HG03095 (cell line): ENCODE measurements around the gene IL17REL.

Experiments used
- ATAC-seq: cut with Tn5 transposase; IDR thresholded peaks from one replicate; pipeline ENCODE4 v1.9.1; 2021; ENCODE audit warnings: moderate library complexity; ENCODE audit not compliant: unreplicated experiment

The IL17REL gene

DNA sequence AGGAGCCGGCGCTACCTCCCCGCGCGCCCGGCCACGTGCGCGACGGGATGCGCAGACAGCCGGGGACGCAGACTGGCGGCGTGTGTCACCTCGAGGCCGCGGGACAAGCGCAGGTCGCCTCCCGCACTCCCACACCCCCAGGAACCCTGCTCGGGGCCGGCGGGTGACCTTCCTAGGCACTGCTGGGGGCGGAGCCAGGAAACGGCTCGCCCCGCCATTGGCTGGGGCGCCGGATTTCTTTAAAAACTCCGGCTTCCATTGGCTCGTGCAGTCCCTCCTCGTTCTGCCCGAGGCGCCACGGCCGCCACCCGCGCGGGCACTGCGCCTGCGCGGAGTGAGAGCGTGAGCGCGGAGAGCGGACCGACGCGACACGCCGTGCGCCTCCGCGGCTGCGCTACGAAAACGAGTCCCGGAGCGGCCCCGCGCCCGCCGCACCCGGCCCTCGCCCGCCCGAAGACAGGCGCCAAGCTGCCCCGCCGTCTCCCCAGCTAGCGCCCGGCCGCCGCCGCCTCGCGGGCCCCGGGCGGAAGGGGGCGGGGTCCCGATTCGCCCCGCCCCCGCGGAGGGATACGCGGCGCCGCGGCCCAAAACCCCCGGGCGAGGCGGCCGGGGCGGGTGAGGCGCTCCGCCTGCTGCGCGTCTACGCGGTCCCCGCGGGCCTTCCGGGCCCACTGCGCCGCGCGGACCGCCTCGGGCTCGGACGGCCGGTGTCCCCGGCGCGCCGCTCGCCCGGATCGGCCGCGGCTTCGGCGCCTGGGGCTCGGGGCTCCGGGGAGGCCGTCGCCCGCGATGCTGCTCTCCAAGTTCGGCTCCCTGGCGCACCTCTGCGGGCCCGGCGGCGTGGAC, 52.2 kb downstream of the IL17REL start, which contains the start of gene PIM3:
Gene PIM3, plus strand, starts transcription at position 614 of the 846 bp plus-strand sequence. Its CDS starts 176 bp downstream, at position 790.
- ATAC-seq: peak; percentile 52

DNA sequence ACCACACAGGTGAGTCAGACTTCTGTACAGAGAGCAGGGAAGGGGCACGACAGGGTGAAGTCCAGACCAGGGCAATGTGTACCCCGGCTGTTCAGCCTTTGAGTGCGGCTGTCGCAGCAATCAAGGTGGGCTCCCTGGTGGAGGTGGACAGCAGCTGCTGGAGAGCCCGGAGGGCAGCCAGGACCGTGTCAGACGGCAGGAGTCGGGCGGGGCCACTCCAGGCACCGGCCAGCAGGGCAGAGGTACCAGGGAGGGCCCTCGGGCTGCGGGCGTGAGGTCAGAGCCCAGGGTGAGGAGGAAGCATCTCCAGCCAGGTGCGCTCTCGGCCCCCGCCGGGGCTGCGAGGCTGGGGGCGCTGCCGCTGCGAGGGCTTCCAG, 52.8 kb downstream of the IL17REL start:
- peak; percentile 5 for ATAC-seq

DNA sequence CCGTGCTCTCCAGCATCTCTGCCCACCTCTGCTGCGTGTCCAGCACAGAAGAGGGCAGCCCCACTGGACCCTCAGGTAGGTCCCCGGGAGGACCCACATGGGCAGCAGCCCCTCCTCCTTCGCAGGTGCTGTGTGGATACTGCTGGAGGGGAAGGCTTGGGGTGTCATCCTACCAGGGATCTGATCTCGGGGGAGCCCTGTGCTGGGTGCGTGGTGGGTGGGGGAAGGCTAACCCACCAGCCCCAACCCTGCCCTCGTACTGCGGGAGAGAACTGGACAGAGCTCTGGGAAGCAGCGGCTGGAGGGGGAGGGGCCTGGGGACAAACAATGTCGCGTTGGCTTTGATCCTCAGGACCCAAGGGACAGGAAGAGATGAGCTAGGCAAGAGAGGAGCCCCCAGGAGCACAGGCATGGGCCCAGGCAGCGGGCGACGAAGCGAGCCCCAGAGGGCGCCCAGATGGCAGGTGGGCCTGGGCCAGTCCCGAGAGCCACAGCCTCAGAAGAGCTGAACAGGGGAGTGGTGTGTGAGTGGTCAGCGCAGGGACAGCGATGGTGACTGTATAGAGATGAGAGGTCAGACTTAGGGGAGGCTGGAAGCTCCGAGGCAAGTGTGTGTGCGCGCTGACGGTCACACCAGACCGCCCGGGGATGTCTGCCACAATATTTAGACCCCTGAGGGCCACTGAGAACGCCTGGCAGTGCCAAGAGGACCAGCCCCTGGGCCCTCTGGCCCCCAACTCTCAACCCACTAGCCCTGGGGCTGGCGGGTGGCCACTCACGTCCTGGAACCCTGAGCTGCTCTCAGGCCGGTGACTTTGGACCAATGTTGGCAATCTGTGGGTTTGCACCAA, 53.4 kb downstream of the IL17REL start:
- ATAC-seq: no peak

DNA sequence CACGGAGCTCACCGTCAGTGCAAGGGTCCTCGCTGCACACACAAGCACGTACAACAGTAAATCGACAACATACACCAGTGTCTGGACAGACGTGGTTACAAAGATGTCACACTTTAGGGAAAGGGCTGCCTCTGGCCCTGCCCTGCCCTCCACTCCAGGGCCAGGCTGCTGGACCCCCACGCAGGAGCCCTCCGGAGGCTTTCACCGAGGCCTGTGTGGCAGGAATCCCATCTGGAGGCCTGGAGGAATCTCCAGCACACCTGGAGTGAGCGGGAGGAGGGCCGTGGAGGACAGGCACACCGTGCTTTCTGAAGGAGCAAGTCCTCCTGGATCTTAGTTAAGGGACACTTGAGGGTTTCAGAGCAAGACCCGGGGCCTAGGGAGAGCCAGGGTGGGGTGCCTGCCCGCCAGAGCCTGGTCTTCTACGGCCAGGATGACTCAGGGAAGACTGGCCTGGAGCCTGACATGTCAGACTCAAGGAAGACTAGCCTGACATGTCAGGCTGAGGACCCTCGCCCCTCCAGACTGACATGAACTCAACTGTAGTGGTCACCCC, 54.1 kb downstream of the IL17REL start:
- ATAC-seq: no peak

DNA sequence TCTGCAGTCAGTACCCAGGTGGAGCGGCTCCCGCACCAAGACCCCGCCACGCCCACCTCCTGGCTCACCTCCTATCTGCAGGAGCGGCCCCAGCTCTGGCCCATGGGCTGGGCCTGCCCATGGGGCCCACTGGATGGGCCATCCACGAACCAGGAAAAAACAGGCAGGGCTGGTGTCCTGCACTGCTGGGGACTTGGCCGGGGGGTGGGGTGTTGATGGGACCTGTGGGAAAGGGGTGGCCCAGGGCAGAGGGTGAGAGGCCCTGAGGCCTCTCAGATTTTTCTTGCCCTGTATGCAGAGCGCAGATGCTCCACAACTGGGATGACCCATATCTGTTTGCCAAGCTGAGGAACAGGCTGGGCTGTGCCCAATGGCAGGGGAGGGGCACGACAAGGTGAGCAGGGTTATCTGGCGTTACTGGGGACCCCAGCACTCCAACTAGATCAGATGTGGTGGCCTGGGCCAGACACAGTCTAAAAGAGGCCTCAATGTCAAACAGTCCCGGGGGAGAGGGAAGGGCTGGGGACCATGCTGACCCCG, 54.7 kb downstream of the IL17REL start:
- ATAC-seq: no peak

DNA sequence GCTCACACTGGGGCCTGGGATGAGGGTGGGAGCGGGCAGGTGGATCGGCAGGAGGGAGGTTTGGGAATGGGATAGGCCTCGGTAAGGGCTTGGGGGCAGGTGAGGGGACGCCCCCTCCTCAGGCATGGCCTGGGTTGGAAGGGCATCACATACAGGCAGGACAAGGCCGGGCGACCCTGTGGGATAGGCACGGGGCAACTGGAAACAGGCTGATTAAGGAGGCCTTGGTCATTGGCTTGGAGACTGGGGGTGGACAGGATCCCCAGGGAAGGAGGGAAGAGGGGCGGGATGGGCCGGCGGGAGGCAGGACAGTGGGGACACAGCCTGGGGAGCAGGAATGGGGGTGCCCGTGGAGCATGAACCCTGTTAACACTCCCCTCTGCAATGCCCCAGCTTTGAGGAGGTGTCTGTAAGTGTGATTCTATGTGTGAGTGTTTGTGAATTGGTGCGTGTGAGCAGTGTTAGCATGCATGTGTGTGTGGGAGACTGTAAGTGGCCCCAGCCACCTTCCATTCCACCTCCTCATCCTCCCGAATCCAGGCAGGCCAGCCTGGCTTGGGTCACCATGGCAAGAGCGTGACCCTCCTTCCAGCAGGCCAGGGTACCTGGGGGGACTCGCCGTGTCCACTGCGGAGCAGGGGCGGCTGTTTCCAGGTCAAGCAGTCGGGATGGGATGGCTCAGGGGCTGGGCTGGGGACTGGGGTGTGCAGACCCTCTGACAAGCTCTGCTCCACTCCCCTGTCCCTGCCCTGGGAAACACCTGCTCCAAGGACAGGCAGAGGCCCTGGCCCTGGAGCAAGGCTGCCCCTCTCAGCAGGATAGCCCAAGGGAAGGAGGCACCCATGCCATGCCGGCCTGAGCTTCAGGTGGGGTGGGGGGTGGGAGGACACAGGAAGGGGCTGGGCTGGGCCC, 55.4 kb downstream of the IL17REL start:
- no peak for ATAC-seq

DNA sequence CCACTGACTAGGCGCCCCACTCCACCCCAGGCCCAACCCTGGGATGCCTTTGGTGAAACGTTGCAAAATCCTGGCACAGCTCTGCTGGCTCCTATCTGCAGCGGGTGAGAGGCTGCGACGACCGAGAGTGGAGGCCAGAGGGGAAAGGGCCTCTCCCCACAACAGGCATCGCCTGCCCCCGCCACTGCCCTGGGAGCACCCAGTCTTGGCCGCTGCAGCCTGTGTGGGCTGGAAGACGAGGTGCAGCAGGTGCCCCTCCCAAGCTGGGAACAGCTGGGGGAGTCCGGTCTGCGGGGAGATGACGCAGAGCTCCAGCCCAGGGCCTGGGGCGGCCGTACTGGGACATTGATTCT, 56.2 kb downstream of the IL17REL start:
- no peak for ATAC-seq

DNA sequence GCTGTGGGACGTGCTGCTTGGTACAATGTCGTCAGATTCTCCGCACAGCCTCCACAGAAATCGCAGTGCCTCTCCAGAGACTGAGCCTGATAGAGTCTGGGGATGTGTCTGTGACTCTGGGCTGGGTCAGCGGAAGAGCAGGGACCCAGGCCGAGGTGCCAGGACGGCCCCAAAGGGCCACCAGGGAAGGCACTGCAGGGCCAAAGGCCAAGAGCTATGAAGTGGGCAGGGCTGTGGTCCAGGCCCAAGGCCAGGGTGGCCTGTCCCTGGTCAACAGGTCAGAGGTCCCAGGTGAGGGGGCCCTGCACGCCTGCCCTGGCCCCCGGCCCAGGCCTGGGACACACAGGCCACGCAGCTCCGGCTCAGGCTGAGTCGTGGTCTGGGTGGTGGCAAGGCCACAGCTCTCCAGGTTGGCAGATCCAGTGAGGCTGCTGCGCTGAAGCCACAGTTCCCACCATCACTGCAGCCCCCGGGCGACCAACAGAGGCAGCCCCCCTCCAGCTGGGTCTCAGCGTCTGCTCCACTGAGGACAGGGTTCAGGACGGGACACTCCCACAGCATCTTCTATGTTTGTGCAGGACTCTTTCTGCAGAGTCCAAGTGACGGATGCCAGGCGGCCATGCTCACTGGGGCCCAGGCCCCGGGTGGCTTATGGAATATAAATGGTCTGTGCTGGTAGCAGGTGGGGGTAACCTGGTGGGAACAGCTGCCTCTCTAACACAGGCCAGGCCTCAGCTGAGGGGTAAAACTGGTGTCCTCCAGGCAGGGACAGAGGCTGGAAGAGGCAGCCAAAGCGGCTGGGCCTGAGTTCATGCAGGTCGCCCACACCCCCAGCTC, 56.8 kb downstream of the IL17REL start:
- no peak for ATAC-seq

DNA sequence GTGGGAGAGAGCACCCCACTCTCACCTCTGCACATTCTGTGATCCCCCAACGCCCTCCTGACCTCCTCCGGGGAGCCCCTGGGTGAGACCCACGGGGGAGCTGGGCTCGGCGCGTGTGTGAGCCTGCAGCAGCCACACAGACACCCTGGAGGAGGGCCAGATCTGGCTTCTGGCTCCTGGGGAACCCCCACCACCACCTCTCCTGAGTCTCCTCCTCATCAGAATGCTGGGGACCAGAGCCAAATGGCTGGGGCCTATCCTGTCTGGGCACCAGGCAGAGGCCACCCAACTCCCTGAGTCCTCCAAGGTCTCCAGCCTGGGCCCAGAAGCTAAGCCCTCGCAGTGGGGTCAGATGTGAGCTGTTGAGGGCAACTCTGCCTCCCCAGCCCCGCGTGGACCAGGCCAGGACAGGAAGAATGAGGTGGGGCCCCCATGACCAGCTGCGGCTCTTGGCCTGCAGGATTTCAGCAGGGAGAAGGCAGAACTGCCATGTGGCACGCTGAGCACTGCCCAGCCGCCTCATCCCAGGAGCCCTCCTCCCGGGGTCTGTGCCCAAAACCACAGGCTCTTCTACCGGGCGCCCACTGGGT, 57.5 kb downstream of the IL17REL start:
- ATAC-seq: no peak

DNA sequence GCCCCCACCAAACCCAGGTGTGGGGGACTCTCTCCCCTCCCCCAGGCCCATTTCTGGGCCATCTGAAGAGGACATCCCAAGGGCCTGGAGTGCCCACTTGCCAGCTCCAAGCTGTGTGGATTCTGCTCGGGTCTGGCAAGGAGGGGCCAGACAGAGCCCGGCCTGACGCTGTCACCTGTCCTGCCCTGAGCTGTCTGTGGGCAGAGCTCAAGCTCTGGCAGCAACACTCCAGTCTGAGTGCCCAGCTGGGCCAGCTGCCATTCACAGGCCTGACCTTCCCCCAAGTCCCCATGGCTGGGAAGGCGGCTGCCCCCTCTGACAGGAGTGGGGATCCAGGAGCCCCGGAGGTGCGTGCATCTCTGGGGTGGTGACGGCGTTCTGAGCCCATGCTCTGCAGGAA, 58.2 kb downstream of the IL17REL start:
- no peak for ATAC-seq

DNA sequence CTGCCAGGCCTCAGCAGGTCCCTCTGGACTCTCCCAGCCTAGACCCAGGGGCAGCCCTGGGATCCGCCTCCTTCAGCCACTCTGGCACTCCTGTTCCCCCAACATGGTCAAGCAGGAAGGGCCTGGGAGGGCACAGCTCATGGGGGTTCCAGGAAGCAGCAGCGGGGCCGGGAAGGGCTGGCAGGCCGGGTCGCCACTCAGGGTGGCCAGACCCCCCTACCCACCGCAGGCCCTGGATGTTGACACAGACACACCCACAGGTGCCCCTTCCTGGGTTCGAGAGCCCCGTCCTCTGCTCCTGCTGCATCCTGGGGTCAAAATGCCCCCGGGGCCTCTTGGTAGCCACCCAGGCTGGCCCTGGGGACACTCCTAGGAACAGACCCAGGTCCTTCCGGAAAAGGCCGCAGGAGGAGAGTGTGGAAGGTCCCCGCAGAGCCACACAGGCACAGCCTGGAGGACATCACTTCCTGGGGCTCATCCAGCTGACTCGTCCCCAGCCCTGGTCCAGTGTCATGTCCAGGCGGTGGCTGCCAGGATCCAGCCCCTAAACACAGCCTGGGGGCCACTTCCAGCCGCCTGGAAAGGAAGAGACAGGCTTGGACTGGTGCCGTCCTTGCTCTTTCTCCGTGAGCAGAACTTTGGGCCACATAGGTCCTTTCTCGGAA, 58.8 kb downstream of the IL17REL start:
- ATAC-seq: no peak

DNA sequence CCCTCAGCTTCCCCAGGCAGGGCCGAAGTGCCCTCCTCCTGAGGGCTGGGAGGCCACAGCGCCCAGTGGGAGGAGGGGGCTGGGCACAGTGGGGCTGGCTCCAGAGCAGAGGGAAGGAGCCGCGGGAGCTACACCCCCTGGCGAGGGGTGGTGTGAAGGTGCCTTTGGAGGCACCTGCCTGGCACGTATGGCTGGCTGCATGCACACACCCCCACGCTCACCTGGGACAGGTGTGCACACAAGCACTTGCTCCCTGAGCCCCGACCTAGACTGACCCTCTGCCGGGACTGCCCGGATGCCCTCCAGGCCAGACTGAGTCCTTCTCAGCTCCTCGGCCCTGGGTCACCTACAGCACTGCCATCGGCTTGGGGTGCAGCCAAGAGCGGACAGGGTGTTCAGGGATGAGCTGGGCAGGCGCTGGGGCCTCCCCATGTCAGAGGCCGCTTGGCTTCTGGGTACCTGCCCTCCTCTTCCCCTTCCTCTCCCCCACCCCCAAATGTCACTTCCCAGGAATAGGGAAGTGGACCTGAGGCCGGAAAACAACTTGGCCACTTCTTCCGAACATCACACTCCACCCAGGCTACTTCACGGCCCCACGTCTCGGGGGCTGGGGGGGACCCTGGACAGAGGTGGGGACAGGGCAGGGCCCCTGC, 59.4 kb downstream of the IL17REL start:
- no peak for ATAC-seq

DNA sequence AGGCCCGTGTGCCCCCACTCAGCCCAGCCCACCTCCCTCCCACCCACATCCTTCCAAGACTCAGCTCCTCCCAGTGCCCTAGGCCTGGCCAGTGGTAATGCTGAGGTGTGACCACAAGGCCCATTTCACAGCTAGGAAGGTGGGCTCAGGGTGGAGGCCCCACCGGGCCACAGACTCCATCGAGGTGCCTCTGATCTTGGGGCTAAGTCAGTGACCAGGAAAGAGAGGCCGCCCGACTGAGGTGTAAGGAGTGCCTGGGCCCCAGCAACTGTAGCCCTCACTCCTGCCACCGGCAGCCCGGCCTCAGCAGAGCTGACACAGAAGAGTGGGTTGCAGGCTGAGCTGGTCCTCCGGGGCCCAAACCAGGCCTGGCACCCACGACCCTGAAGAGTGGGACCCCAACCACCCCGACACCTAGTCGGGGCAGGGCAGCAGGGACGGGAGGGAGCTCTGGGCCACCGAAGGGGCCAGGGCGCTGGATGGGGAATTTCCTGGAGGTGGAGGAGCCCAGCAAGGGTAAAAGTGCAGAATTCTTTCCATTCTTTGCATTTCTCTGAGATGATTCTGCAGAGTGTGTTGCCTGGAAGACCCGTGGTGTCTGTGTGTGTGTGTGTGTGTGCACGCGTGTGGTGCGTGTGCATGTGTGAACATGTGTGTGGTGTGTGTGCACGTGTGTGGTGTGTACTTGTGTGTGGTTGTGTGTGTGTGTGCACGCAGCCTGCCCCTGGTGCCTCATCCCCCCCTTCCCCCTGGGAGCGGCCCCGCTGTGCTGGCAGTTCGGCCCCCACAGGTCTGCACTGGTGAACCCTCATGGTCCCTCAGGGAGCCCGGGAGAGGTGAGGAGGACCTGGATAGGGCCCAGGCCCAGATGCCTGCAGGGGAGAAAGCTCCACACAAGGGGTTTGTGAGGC, 60.3 kb downstream of the IL17REL start:
- ATAC-seq: no peak

DNA sequence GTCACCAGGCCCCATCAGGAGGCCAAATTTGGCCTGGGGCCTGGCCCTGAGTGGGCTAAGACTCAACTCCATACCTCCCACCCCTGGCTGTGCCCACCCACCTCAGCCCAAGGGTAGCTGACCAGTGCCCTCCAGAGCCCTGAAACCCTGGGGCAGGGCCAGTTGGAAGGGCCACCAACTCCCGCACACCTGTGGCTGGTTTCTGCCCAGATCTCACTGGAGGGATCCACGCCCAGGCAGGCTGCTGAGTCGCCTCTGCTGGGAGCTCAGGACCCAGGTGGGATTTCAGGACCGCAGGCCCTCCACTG, 60.9 kb downstream of the IL17REL start:
- no peak for ATAC-seq

DNA sequence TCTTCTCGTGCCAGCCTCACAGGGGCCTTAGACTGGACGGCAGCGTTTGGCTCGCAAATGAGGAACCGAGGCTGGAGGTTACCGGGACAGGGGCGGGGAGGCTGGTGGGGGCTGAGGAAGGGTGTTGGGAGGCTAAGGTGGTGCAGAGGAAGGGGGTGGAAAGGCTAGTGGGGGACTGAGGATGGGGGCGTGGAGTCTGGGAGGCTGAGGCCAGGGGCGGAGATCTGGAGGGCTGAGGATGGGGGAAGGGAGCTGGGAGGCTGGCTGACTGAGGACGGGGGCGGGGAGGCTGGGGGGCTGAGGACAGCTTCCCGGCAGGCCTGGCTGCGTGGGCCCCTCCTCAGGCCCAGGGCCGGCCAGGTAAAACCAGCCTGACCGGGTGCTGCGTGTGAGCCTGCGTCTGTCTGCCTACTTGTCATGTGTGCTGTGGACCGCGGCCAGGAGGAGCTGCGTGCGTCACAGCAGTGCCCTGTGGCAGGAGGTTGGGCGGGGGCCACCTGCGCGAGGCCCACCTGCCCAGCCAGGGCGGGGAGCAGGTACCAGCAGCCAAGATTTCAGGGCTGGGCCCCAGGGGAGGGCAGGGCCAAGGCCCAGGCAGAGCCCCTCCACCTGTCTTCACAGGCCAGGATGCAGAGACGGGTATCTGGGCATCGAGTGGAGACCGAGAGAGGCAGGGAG, 61.4 kb downstream of the IL17REL start:
- no peak for ATAC-seq

DNA sequence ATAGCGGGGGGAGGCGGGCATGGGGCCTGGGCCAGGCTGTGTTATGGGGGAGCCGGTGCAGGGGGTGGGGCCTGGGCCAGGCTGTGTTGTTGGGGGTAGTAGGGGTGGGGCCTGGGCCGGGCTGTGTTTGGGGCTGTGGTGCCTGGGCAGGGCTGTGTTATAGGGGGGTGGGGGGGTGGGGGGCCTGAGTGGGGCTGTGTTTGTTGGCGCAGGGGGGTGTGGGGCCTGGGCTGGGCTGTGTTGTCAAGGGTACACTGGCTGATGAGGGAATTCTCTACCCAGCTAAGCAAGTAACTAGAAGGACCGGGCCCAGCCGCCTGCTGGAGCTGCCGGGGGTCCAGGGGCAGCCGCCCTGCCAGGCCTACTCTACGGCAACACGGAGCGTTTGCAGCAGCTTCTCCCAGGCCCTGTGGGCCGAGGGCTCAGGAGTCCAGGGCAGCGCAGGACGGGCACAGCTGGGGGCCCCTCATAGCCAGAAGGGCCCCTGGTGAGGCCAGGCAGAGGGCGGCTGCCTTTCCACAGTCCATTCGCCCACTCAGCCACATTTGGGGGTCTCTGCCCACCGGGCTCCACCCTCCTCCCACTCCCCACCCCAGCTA, 62.1 kb downstream of the IL17REL start:
- no peak for ATAC-seq
